ENCODE data around the gene FRMPD2.
"Not testable (repeated sequence)": the region's sequence is repeated elsewhere in the genome, so short reads cannot be mapped to it uniquely, and the experiment has no call there.

FRMPD2 gene

GRCh38 chr10:48125631-48126030, 148.9 kb downstream of the FRMPD2 start:
- not testable (repeated sequence) for DNase-seq (ENCODE audit: low read depth)

DNA sequence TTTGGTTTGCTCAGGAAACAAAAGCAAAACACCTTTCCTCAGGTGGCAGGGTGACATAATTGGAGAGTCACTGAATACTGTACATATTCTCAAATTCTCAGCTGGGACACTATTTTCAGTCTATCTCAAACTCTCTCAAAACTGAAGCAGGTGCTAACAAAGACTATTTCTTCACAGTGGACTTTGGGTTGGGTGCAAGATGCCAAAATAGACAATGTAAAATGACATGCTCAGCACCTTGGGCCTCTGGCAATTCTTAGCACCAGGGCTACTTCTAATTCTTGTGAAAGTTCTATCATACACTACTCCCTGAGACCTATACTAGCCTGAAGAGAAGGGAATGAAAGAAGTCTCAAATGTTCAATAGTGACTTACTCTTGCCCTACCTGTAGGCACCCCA, 151.9 kb downstream of the FRMPD2 start:
- not testable (repeated sequence) for DNase-seq (ENCODE audit: low read depth)

- DNase-seq (ENCODE audit: low read depth) = not testable (repeated sequence)
Measured at GRCh38 chr10:48110277-48110676, 164.2 kb downstream of the FRMPD2 start.
